Mesenchymal stem cell (in vitro differentiated cells and primary cell): ENCODE results near the gene GOLGA8B. TPM values are rescaled to one million over a fixed set of nuclear protein-coding genes. Genes with fewer than 3 reads are reported as not detected.
"Not testable (repeated sequence)": the region's sequence is repeated elsewhere in the genome, so short reads cannot be mapped to it uniquely, and the experiment has no call there.

ENCODE experiments used
- DNase-seq: peaks from one replicate; pipeline ENCODE4 v3.0.0-alpha.2; 2013
- H2AFZ ChIP-seq: one replicate; pipeline ENCODE4 v1.6.1; 2013; ENCODE audit warnings: low read depth, mild to moderate bottlenecking, control low read depth, inconsistent platforms, low read length, moderate library complexity
- H2AK5ac ChIP-seq: 2 replicates; pipeline ENCODE4 v1.6.1; 2013; ENCODE audit warnings: low read length, moderate library complexity, mild to moderate bottlenecking, inconsistent platforms; ENCODE audit not compliant: severe bottlenecking
- H2BK120ac ChIP-seq: one replicate; pipeline ENCODE4 v1.6.1; 2013; ENCODE audit warnings: low read depth, mild to moderate bottlenecking, inconsistent platforms, low read length, moderate library complexity
- H2BK12ac ChIP-seq, 2 experiments: one replicate each; pipeline ENCODE4 v1.6.1; 2013; ENCODE audit warnings: inconsistent platforms in 2 of 2, low read length in 2 of 2, mild to moderate bottlenecking in 2 of 2, moderate library complexity in 2 of 2, control low read depth in 1 of 2
- H2BK15ac ChIP-seq: one replicate; pipeline ENCODE4 v1.6.1; 2013; ENCODE audit warnings: mild to moderate bottlenecking, low read depth, inconsistent platforms; ENCODE audit not compliant: poor library complexity, severe bottlenecking
- H2BK5ac ChIP-seq: 2 replicates; pipeline ENCODE4 v1.6.1; 2013; ENCODE audit warnings: low read depth, mild to moderate bottlenecking, low read length, control low read depth, inconsistent platforms; ENCODE audit not compliant: poor library complexity, severe bottlenecking
- H3K14ac ChIP-seq, 2 experiments: one replicate each; pipeline ENCODE4 v1.6.1; 2013; ENCODE audit warnings: inconsistent platforms in 2 of 2, low read length in 2 of 2, control low read depth in 1 of 2, mild to moderate bottlenecking in 1 of 2, moderate library complexity in 1 of 2
- H3K18ac ChIP-seq, 2 experiments: one replicate each; pipeline ENCODE4 v1.6.1; 2013; ENCODE audit warnings: inconsistent platforms in 2 of 2, low read length in 2 of 2, control low read depth in 1 of 2, low read depth in 1 of 2, mild to moderate bottlenecking in 1 of 2
- H3K23ac ChIP-seq, 2 experiments: one replicate each; pipeline ENCODE4 v1.6.1; 2013; ENCODE audit warnings: inconsistent platforms in 2 of 2, low read length in 2 of 2, mild to moderate bottlenecking in 2 of 2, moderate library complexity in 2 of 2, control low read depth in 1 of 2
- H3K27ac ChIP-seq: 2 replicates; pipeline ENCODE4 v1.5.1; 2013; ENCODE audit warnings: mild to moderate bottlenecking, moderate library complexity, low read length, control low read depth, inconsistent platforms; ENCODE audit not compliant: poor library complexity, severe bottlenecking
- H3K27me3 ChIP-seq, 2 experiments: 2 replicates each; pipeline versions ENCODE4 v1.6.1 to v1.7.0; 2013; ENCODE audit warnings: low read length in 2 of 2, mild to moderate bottlenecking in 2 of 2, moderate library complexity in 2 of 2, control low read depth in 1 of 2, inconsistent platforms in 1 of 2; ENCODE audit not compliant: control insufficient read depth in 1 of 2, insufficient read depth in 1 of 2
- H3K36me3 ChIP-seq, 2 experiments: 2 replicates each; pipeline versions ENCODE4 v1.6.1 to v1.7.0; 2013; ENCODE audit warnings: low read length in 2 of 2, control low read depth in 1 of 2, inconsistent platforms in 1 of 2, low read depth in 1 of 2, mild to moderate bottlenecking in 1 of 2; ENCODE audit not compliant: insufficient read depth in 2 of 2, control insufficient read depth in 1 of 2
- H3K4ac ChIP-seq, 2 experiments: one replicate each; pipeline ENCODE4 v1.6.1; 2013; ENCODE audit warnings: inconsistent platforms in 2 of 2, low read length in 2 of 2, mild to moderate bottlenecking in 2 of 2, moderate library complexity in 2 of 2, control low read depth in 1 of 2, low read depth in 1 of 2
- H3K4me1 ChIP-seq: 2 replicates; pipeline ENCODE4 v1.6.1; 2013; ENCODE audit warnings: low read depth, low read length, control low read depth; ENCODE audit not compliant: control insufficient read depth, insufficient read depth
- H3K4me2 ChIP-seq: 2 replicates; pipeline ENCODE4 v1.6.1; 2013; ENCODE audit warnings: low read length, mild to moderate bottlenecking, inconsistent platforms; ENCODE audit not compliant: poor library complexity, severe bottlenecking
- H3K4me3 ChIP-seq, 2 experiments: 2 replicates each; pipeline versions ENCODE4 v1.5.1 to v1.7.0; 2013; ENCODE audit warnings: low read length in 2 of 2, mild to moderate bottlenecking in 2 of 2, control low read depth in 1 of 2, low read depth in 1 of 2; ENCODE audit not compliant: insufficient read depth in 1 of 2
- H3K79me1 ChIP-seq: replicated peaks from 2 replicates; pipeline ENCODE4 v1.6.1; 2013; ENCODE audit warnings: mild to moderate bottlenecking, control low read depth, low read length, inconsistent platforms; ENCODE audit not compliant: poor library complexity, severe bottlenecking
- H3K9ac ChIP-seq: 2 replicates; pipeline ENCODE4 v1.7.0; 2013; ENCODE audit warnings: mild to moderate bottlenecking, low read length, moderate library complexity
- H3K9me3 ChIP-seq: 2 replicates; pipeline ENCODE4 v1.7.0; 2013; ENCODE audit warnings: mild to moderate bottlenecking, low read length; ENCODE audit not compliant: control insufficient read depth
- H4K8ac ChIP-seq: one replicate; pipeline ENCODE4 v1.6.1; 2013; ENCODE audit warnings: inconsistent platforms, mild to moderate bottlenecking, low read length, moderate library complexity
- H4K91ac ChIP-seq: one replicate; pipeline ENCODE4 v1.6.1; 2013; ENCODE audit warnings: mild to moderate bottlenecking, low read length, inconsistent platforms
- WGBS: methylation state at CpG from one replicate; pipeline ENCODE4 v1.1.7; 2013; ENCODE audit warnings: mixed read lengths; 5-methylcytosine and 5-hydroxymethylcytosine counted together
- small RNA-seq: library from polyadenylated mRNA; stranded (forward); fragments of <200 nt; extraction: miRNeasy Mini kit (QIAGEN cat#:217004); gene quantifications from one replicate; pipeline ENCODE3, GENCODE V24; 2013; ENCODE audit warnings: low read depth

The GOLGA8B gene

GRCh38 chr15:34543860-34544649 is 39.4 kb downstream of the GOLGA8B start:
- not testable (repeated sequence) for H4K91ac ChIP-seq, H3K14ac ChIP-seq, H3K18ac ChIP-seq, H3K4me1 ChIP-seq, H2AK5ac ChIP-seq, H2AFZ ChIP-seq, H3K27me3 ChIP-seq, H3K36me3 ChIP-seq, DNase-seq, H3K4me3 ChIP-seq, H3K9ac ChIP-seq, H3K4me2 ChIP-seq, H3K23ac ChIP-seq, H3K79me1 ChIP-seq, H3K27ac ChIP-seq, H3K4ac ChIP-seq, H4K8ac ChIP-seq, H2BK120ac ChIP-seq, H2BK15ac ChIP-seq, H3K9me3 ChIP-seq, H2BK5ac ChIP-seq, H2BK12ac ChIP-seq
- WGBS = no CpG with 5 or more reads among the region's 7 CpGs

- not testable (repeated sequence) for H3K23ac ChIP-seq, H3K9ac ChIP-seq, H3K27ac ChIP-seq, H2BK120ac ChIP-seq, H4K8ac ChIP-seq, H3K14ac ChIP-seq, H2AK5ac ChIP-seq, H4K91ac ChIP-seq, H3K9me3 ChIP-seq, H3K4ac ChIP-seq, H2AFZ ChIP-seq, H2BK5ac ChIP-seq, H2BK12ac ChIP-seq, H3K18ac ChIP-seq, H3K4me3 ChIP-seq, H3K4me2 ChIP-seq, DNase-seq, H3K79me1 ChIP-seq, H2BK15ac ChIP-seq, H3K27me3 ChIP-seq, H3K36me3 ChIP-seq, H3K4me1 ChIP-seq
- WGBS = no CpG with 5 or more reads among the region's 13 CpGs
Measured at GRCh38 chr15:34535857-34536256, 47.6 kb downstream of the GOLGA8B start.

Small RNA genes within 50 kb of the gene (small RNA-seq; reads per million reads assigned to genes)
- gene RF00425 = not detected
